Measurements from ENCODE around the gene ZYX.
"Not testable (repeated sequence)": the region's sequence is repeated elsewhere in the genome, so short reads cannot be mapped to it uniquely, and the experiment has no call there.

The ZYX gene

GRCh38 chr7:143396625-143397556 is 15.7 kb downstream of the ZYX start:
- DNase-seq (ENCODE audit: extremely low read depth in 1 of 2, low read depth in 1 of 2): no peak

GRCh38 chr7:143397710-143398530 is 16.8 kb downstream of the ZYX start:
- no peak for DNase-seq (ENCODE audit: extremely low read depth in 1 of 2, low read depth in 1 of 2)

- DNase-seq (ENCODE audit: extremely low read depth in 1 of 2, low read depth in 1 of 2): no peak
These were observed 17.5 kb downstream of the ZYX start for GRCh38 chr7:143398616-143399015.

GRCh38 chr7:143399151-143399550 is 18.0 kb downstream of the ZYX start:
- DNase-seq (ENCODE audit: extremely low read depth in 1 of 2, low read depth in 1 of 2): no peak

- no peak for DNase-seq (ENCODE audit: extremely low read depth in 1 of 2, low read depth in 1 of 2)
These were observed 18.5 kb downstream of the ZYX start for GRCh38 chr7:143399642-143400041.

GRCh38 chr7:143401265-143401664 is 20.1 kb downstream of the ZYX start:
- DNase-seq (ENCODE audit: extremely low read depth in 1 of 2, low read depth in 1 of 2): no peak

- not testable (repeated sequence) for DNase-seq (ENCODE audit: extremely low read depth in 1 of 2, low read depth in 1 of 2)
These were observed 21.1 kb downstream of the ZYX start for GRCh38 chr7:143402233-143402632.

- DNase-seq (ENCODE audit: extremely low read depth in 1 of 2, low read depth in 1 of 2): no peak
These were observed 24.2 kb downstream of the ZYX start for GRCh38 chr7:143405173-143406001.

GRCh38 chr7:143406002-143406357 is 24.8 kb downstream of the ZYX start:
- DNase-seq (ENCODE audit: extremely low read depth in 1 of 2, low read depth in 1 of 2): no peak

- DNase-seq (ENCODE audit: extremely low read depth in 1 of 2, low read depth in 1 of 2): no peak
These were observed 26.4 kb downstream of the ZYX start for GRCh38 chr7:143407287-143408251.

- no peak for DNase-seq (ENCODE audit: extremely low read depth in 1 of 2, low read depth in 1 of 2)
These were observed 27.1 kb downstream of the ZYX start for GRCh38 chr7:143408252-143408685.

- DNase-seq (ENCODE audit: extremely low read depth in 1 of 2, low read depth in 1 of 2): no peak
These were observed 27.8 kb downstream of the ZYX start, which contains the start of gene EPHA1 for GRCh38 chr7:143408686-143409561. Gene EPHA1, minus strand, starts transcription at chr7:143408856. Its CDS starts 51 bp downstream, at chr7:143408805.

GRCh38 chr7:143410521-143411004 is 29.4 kb downstream of the ZYX start:
- DNase-seq (ENCODE audit: extremely low read depth in 1 of 2, low read depth in 1 of 2): no peak

- DNase-seq (ENCODE audit: extremely low read depth in 1 of 2, low read depth in 1 of 2): no peak
These were observed 31.0 kb downstream of the ZYX start for GRCh38 chr7:143411976-143412708.

- DNase-seq (ENCODE audit: extremely low read depth in 1 of 2, low read depth in 1 of 2): no peak
These were observed 32.0 kb downstream of the ZYX start for GRCh38 chr7:143413123-143413522.

GRCh38 chr7:143415209-143415608 is 34.1 kb downstream of the ZYX start:
- DNase-seq (ENCODE audit: extremely low read depth in 1 of 2, low read depth in 1 of 2): not testable (repeated sequence)

GRCh38 chr7:143415742-143416397 is 34.7 kb downstream of the ZYX start:
- DNase-seq (ENCODE audit: extremely low read depth in 1 of 2, low read depth in 1 of 2): no peak
